Measurements from ENCODE around the gene MVP.
A peak's percentile ranks its signal among the peaks of the same experiment; 100 is the strongest.
"Not testable (repeated sequence)": the region's sequence is repeated elsewhere in the genome, so short reads cannot be mapped to it uniquely, and the experiment has no call there.

Gene MVP

GRCh38 chr16:29784901-29785500 lies 35.3 kb upstream of the MVP start:
- DNase-seq (ENCODE audit: extremely low read depth, low read depth) = no peak
- TF ChIP-seq CTCF (IDR thresholded peaks at IDR 0.05; ENCODE audit: low read depth, low read length) = peak; percentile 86

GRCh38 chr16:29787155-29787554 lies 33.1 kb upstream of the MVP start:
- DNase-seq (ENCODE audit: extremely low read depth, low read depth) = not testable (repeated sequence)

- DNase-seq (ENCODE audit: extremely low read depth, low read depth) = no peak
- TF ChIP-seq CTCF (IDR thresholded peaks at IDR 0.05; ENCODE audit: low read depth, low read length) = no peak
Measured at GRCh38 chr16:29789775-29790182, 30.5 kb upstream of the MVP start.

GRCh38 chr16:29790183-29790948 lies 29.9 kb upstream of the MVP start, which contains the start of gene KIF22:
Gene KIF22 (plus strand): TSS chr16:29790751. CDS start chr16:29790760, 9 bp downstream.
- peak; percentile 73 for TF ChIP-seq CTCF (IDR thresholded peaks at IDR 0.05; ENCODE audit: low read depth, low read length)

GRCh38 chr16:29790949-29791844 lies 29.1 kb upstream of the MVP start:
- no peak for TF ChIP-seq CTCF (IDR thresholded peaks at IDR 0.05; ENCODE audit: low read depth, low read length)
- no peak for DNase-seq (ENCODE audit: extremely low read depth, low read depth)

More at GRCh38 chr16:29790183-29790948, 29.9 kb upstream of the MVP start, which contains the start of gene KIF22:
- DNase-seq (ENCODE audit: extremely low read depth, low read depth) = peak; percentile 98

- TF ChIP-seq CTCF (IDR thresholded peaks at IDR 0.05; ENCODE audit: low read depth, low read length) = no peak
- no peak for DNase-seq (ENCODE audit: extremely low read depth, low read depth)
Measured at GRCh38 chr16:29791845-29792807, 28.1 kb upstream of the MVP start.

- DNase-seq (ENCODE audit: extremely low read depth, low read depth) = not testable (repeated sequence)
Measured at GRCh38 chr16:29793153-29793552, 27.1 kb upstream of the MVP start.

All from AG09319 (cell line).